GM19467 (cell line): ENCODE measurements around the gene RUFY3.
"Not testable (repeated sequence)": the region's sequence is repeated elsewhere in the genome, so short reads cannot be mapped to it uniquely, and the experiment has no call there.

ENCODE experiments used
- ATAC-seq: cut with Tn5 transposase; IDR thresholded peaks from one replicate; pipeline ENCODE4 v1.9.1; 2021; ENCODE audit warnings: mild to moderate bottlenecking, moderate library complexity; ENCODE audit not compliant: unreplicated experiment

Gene RUFY3

DNA sequence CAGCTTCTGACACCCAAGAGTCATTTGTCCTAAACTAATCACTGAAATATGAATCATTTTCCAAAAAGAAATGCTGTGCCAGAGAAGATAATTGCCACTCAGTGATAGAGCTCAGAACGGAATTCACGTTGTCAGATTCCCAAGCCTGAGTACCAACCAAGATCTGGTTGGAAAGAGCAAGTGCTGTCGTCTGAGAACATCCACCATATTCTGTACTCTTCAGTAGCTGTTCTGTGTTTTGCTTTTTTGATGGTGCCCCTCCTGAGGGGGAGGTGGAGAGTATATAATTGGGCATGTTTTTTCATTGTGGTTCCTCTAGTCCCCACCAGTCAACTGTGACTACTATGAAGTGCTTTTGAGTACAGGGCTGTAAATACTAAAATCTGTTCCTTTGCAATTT lies 13.2 kb downstream of the RUFY3 start:
- ATAC-seq: no peak

DNA sequence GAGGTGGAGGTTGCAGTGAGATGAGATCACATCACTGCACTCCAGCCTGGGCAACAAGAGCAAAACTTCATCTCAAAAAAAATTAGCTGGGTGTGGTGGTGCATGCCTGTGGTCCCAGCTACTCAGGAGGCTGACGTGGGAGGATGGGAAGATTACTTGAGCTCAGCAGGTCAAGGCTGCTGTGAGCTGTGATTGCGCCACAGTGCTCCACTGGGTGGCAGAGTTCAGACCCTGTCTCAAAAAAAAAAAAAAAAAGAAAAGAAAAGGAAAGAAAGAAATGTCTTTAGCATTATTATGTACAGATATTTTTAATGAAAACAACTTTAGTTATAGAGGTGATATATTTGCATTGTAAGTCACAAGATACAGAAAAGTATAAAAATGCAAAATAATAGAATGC lies 14.2 kb downstream of the RUFY3 start:
- ATAC-seq: not testable (repeated sequence)

DNA sequence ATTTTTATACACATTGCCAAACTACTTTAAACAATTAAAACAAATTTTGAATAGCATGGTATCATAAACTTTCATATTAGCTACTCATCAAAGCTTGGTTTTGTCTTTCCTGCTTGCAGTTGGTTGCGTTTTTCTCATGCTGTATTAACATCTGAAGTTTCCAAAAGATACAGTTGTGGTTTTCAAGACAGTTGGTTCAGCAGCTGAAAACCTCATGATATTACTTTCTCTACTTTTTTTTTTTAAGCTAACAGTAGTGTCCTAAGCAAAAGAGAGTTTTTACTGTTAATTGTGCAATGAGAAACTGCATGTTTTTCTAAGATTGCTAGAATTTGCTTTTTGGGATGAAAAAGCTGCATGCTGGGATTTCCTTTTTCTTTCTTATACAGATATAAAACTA lies 15.2 kb downstream of the RUFY3 start:
- no peak for ATAC-seq

DNA sequence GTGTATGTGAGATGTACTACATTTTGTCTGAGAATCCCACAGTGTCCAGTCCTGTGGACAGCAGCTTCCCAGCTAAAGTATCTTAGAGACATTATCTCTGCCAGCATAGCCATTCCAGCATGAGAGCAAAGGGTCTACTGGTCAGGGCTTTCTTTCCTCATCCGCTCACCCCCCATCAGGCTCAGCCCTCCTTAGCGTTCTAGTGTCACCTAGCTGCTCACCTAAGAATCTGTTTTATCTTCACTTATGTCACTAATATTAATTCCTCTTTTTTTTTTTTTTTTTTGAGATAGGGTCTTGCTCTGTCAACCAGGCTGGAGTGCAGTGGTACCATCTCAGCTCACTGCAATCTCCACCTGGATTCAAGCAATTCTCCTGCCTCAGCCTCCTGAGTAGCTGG lies 15.6 kb downstream of the RUFY3 start:
- no peak for ATAC-seq

DNA sequence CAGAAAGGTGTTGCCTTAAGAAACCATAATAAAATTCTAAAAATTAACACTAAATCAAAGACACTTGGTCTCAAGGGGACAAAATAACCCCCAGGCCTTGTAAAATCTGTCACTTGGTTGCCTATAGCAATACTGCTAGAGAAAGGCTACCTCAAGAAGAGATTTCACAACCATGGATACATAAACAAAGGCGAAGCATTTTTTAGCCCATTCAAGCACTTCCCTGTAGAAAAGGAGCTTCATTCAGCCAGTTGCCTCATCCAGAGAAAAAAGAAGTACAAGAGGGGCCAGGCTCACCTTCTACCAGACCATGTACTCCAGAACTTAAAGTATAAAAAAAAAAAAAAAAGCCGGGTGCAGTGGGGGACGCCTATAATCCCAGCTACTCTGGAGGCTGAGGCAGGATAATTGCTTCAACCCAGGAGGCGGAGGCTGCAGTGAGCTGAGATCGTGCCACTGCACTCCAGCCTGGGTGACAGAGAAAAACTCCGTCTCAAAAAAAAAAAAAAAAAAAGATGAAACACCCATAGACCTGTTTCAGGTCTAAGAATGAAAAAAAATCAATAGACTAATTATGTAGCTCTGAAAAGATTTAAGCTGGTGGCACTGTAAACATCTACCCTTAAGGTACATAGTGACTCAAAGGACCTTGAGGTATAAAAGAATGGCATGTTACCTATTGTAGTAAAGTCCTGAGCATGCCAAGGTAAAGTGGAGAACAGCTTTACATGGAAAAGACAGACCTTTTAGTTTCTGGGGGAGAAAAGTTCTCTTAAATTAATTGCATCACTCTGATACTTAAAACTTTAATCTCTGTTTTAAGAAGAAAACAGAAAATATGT lies 18.0 kb downstream of the RUFY3 start:
- ATAC-seq: no peak

DNA sequence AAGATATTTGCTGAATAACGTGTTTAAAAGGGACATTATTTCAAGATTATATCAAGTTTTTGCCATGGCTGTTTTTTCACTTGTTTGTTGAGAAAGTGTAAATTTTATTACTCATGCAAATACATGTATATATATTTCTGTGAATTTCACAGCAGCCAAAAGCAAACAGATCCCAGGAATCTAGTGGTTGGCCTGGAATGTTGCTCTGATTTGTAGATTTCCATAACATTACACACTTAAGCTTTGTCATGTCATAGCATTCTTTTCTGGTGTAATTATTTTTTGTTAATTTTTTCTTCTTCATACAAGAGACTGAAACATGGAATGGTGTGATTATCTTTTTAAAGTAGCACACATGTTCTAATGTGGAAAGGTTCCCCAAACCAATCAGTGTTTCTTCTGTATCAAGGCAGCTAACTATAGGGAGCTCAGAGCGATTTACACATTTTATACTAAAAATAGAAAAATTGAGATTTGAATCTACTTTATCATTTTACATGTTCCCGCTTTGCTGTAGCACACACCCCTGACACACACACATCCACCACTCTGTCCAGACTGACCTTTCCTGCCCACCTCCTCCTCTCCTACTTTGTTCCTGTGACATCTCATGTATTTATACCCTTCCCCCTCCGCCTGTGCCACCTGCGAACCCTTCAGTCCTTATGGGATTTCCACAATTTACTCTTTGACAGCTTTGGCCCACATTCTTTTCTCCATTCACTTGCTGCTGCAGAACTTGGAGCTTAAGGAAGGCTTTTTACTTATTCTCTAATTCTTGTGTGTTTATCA lies 20.3 kb downstream of the RUFY3 start:
- ATAC-seq: no peak

DNA sequence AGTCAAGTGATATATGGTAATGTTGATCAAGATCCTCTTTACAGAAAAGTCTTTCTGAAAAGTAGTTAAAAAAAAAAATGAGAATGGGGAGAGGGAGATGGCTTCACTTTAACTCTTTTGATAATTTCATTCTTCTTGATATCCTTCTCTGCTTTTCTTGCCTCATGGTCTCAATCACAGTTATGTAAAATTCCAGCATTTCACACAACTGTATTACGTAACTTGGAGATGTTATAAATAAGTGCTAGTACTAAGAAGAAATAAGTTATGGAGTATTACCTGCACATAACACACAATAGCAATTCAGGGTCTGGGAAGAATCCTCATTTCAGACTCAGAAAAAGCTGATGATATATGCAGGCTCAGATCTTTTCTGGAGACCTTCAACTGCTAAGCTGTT lies 22.0 kb downstream of the RUFY3 start:
- ATAC-seq: no peak

DNA sequence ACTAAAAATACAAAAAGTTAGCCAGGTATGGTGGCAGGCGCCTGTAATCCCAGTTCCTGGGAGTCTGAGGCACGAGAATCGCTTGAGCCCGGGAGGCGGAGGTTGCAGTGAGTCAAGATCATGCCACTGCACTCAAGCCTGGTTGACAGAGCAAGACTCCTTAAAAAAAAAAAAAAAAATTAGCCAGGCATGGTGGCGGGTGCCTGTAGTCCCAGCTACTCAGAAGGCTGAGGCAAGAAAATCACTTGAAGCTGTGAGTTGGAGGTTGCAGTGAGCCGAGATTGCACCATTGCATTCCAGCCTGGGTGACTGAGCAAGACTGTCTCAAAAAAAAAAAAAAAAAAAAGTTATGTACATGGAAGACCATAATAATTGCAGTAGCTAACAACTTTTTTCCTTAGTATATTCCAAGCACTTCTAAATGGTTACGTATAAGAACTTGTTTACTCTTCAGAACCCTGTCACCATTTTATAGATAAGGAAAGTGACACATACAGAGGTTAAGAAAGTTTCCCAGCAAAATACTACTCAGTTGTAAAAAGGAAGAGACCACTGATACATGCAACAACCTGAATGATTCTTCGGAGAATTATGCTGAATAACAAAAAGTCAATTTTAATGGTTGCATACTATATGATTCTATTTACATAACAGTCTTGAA lies 24.5 kb downstream of the RUFY3 start:
- ATAC-seq: no peak

DNA sequence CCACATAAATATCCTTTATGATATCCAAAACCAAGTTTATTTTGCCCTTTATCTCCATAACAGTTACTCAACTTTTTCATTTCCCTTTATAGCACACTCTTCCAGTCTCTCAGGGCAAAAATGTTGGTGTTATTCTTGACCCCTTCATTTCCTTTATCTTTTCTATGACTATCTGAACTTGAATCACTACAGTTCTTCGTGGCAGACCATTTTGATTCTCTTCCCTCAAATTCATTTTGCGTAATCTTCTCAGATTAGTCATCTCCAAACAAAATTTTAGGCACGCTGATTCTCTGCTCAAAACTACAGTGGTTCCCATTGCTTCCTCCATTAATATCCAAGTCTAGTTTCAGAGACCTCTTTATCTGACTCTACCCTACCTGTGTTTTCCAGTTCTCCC lies 26.1 kb downstream of the RUFY3 start:
- no peak for ATAC-seq

DNA sequence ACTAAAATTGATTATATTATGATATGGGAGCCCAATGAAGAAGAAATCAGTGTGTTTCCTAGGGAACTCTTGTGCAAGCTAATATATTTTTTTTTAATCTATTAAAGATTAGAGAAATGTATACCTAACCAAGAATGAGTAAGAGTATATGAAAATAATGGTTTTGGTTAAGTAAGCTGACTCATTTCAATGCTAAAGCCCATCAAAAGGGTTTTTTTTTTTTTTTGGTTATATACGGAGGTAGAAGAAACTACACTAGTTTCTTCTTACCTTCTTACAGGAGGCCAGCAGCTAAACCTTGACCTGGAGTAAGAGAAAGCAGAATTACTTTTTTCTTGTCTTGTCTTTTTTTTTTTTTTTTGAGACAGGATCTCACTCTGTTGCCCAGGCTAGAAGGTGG lies 27.5 kb downstream of the RUFY3 start:
- ATAC-seq: peak; percentile 77

DNA sequence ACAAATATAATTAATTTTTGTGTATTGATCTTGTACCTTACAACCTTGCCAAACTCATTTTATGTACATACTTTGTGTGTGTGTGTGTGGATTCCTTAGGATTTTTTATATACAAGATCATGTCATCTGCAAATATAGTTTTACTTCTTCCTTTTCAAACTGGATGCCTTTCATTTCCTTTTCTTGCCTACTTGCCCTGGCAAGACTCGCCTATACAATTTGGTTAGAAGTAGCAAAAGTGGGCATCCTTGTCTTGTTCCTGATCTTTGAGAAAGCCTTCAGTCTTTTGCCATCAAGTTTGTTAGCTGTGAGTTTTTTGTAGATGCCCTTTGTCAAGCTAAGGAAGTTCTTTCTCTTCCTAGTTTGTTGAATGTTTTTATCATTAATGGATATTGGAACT lies 30.5 kb downstream of the RUFY3 start:
- ATAC-seq: no peak

DNA sequence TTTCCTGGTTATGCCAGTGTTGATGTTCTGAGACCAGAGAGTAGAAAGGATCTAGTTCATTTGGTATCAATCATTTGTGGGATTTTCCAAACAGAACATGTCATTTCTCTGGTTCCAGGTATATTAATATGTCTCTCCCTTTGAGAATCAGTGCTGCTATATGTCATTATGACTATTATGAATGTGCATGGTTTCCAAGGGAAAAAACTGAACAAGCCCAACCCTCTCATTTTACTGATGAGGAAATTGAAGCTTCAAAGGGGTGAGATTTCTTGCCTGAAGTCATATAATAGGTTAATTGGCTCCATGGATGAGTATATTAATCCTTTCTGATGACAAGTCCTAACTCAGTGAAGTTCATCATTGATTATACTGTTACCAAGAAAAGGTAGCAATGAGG lies 31.9 kb downstream of the RUFY3 start:
- ATAC-seq: no peak

DNA sequence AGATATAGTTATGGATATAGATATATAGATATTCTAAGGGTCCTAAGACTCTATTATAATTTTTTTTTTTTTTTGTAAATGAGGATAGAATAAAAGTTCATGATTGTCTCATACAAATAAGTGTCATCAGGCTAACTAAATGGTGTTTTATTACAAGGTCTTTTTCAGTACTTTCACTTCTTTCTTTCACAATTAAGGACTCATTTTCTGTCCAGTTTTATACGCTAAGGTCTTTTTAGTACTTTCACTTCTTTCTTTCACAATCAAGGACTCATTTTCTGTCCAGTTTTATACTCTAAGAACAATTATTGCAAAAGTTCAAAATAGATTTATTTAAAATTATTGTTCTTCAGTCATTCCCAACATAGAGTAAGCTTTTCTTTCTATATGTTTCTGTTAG lies 32.7 kb downstream of the RUFY3 start:
- peak; percentile 62 for ATAC-seq

DNA sequence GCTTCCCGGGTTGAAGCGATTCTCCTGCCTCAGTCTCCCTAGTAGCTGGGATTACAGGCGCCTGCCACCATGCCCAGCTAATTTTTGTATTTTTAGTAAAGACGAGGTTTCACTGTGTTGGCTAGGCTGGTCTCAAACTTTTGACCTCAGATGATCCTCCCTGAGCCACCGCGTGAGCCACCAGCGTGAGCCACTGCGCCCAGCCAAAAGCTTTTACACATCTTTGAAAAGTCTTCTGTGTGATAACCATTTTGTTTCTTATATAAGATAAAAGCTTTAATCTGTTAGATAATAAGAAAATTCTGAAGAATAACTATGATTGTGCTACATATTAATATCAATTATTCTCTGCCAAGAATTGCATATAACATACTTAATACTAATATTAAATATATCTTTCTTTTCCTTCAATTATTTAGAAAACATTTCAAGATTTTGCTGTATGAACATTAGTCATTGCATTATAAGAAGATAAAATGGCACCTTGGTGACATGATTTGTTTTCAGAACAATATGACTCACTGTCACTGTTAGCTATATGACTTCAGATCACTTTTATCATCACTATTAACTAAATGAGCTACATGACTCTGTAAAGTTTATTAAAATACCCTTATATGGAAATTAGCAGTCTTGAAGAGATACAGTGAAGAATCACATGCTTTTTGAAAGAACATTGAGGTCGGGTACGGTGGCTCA lies 33.4 kb downstream of the RUFY3 start:
- no peak for ATAC-seq

DNA sequence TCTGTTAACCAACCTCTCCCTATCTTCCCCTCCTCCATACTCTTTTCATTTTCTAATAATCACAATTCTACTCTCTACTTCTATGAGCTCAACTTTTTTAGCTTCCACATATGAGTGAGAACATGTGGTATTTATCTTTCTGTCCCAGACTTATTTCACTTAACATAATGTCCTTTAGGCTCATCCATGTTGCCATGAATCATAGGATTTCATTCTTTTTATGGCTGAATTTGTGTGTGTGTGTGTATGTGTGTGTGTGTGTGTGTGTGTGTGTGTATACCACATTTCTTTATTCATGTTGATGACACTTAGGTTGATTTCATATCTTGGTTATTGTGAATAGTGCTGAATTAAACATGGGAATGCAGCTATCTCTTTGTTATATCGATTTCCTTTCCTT lies 37.4 kb downstream of the RUFY3 start:
- ATAC-seq: no peak

DNA sequence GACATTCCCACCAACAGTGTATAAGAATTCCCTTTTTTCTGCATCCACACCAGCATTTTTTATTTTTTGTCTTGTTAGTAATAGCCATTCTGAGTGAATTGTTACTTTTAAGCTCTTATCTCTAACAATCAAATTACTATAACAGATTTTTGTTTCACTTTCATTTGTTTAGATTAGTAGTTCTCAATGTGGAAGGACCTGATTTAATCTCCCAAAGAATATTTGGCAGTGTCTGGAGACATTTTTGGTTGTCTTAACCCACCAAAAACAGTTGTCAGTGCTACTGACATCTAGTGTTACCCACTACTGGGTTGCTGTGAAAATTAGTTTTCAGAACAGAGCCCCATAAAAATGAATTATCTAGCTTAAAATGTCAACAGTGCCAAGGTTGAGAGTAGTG lies 37.9 kb downstream of the RUFY3 start:
- ATAC-seq: no peak

DNA sequence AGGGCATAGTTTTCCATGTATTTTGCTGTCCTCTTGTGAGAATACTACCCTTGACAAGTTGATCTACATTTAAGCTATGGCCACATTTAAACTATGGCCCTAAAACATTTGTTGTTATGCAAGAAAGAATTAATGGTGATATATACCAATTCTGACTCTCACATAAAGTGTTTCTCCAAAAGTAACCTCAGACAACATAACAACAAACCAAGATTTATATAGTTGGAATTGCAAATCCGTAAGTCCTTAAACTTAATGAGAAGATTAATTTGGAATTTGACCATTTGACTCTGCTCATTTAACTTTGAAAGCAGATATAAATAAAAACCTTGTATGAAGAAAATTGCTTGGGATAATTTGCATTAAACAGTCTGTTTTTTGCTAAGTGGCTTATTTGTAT lies 38.9 kb downstream of the RUFY3 start:
- no peak for ATAC-seq

DNA sequence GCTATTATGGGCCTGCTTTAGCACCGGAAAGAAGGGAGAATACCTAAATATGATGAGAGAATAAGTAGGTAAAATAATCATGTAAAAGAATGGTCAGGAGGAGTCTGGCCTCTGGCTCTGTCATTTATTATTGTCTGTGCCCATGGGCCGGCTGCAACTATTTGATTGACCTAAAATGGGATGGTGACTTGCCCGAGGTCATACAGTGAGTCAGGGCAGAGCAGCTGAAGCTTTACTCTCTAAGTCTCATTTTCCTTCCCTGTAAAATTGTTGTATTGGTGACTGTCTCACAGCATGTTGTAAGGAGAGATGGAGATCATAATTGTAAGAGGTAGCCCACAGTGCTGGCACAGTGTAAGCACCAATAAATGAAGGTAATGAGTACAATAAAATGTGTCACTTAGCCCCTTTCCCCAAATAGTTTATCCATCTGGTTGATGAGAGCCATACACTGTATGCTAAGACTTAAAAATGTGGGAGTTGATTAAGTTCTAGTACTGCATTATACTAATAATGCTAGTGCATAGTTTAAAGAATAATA lies 39.6 kb downstream of the RUFY3 start:
- no peak for ATAC-seq

DNA sequence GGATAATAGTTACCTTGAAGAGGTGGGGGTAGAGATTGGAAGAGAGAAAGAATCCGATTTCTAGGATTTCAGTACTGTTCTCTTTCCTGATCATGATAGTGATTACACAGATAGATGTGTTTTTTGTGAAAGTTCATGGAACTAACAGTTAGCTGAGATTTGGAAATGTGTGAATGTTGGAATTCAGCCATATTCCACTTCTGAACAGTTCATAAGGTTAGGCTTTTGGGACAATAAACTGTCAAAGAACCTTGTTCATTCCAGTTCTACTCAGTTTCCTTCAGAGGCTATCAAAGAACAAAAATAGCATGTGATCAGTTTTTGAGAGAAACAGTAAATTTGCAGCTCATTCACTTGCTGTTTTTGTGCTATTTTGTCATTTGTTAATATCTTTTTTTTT lies 43.6 kb downstream of the RUFY3 start:
- ATAC-seq: no peak

DNA sequence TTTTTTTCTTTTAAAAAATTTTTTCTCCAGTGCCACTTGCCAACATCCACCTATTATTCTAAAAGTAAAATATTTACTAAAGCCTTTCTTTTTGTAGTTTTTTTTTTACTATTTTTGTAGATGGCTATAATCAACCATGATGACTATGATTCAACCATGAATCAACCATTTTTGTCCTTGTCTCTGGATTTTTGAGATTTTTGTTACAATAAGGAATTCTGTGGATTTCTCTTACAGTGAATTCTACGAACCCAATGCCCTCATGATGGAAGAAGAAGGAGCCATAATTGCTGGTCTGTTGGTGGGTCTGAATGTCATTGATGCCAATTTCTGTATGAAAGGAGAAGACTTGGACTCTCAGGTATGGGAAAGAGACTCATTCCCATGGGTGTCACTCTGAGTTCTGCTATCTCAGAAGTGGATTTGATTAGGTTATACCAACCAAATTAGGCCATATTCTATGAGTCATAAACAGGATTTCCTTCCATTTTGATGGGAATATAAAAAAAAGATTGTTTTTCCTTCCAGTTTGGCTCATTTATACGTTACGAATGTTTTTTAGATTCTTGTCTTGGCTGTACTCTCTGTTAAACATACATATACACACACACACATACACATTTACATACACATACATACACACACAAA lies 46.7 kb downstream of the RUFY3 start:
- no peak for ATAC-seq
